Activated B cell treated with CpG ODN at 0.5 μM for 24 hours (primary cell): ENCODE data around the gene AGXT. TPM values are rescaled to one million over a fixed set of nuclear protein-coding genes. Genes with fewer than 3 reads are reported as not detected.

ENCODE experiments used
- ATAC-seq: fragments of 200-7000 bp; cut with Tn5 transposase; one replicate; pipeline ENCODE4 v1.10.0; 2021; ENCODE audit warnings: low read depth, mild to moderate bottlenecking, moderate library complexity
- CTCF ChIA-PET: fragments of 350-600 bp; sonication (Branson Sonifier 250); formaldehyde crosslinking; loops from one replicate; lab custom pipeline; 2021; ENCODE audit warnings: antibody characterized with exemption; lab: Charles Lee
- POLR2A ChIA-PET: fragments of 350-600 bp; sonication (Branson Sonifier 250); formaldehyde crosslinking; loops from one replicate; lab custom pipeline; 2021; ENCODE audit warnings: antibody characterized with exemption; lab: Charles Lee
- DNase-seq: peaks from one replicate; pipeline ENCODE4 v3.0.0; 2022
- H3K27ac Mint-ChIP-seq: one replicate; pipeline ENCODE4 v1.8.0; 2020; ENCODE audit warnings: mixed read lengths
- H3K27me3 Mint-ChIP-seq: one replicate; pipeline ENCODE4 v1.8.0; 2021; ENCODE audit warnings: mixed read lengths
- H3K36me3 Mint-ChIP-seq: one replicate; pipeline ENCODE4 v1.8.0; 2021; ENCODE audit warnings: low read depth, mixed read lengths
- H3K4me1 Mint-ChIP-seq: one replicate; pipeline ENCODE4 v1.8.0; 2021; ENCODE audit warnings: mixed read lengths
- H3K4me3 Mint-ChIP-seq: one replicate; pipeline ENCODE4 v1.8.0; 2020; ENCODE audit warnings: mild to moderate bottlenecking, mixed read lengths
- H3K9me3 Mint-ChIP-seq: one replicate; pipeline ENCODE4 v1.8.0; 2020; ENCODE audit warnings: mixed read lengths
- intact Hi-C: fragments of 100-400 bp; cut with micrococcal nuclease; formaldehyde crosslinking; loops from one replicate; pipeline ENCODE4 v1.15.1; 2024
- total RNA-seq: library from RNA; stranded (reverse); gene quantifications from 2 replicates; pipeline ENCODE4 v1.2.3, GENCODE V29; 2022
- TF ChIP-seq, protein P1 (sequence below): fragments of 200-600 bp; IDR thresholded peaks from one replicate; pipeline ENCODE4 v1.8.0; 2022; ENCODE audit warnings: antibody characterized with exemption, mild to moderate bottlenecking

Gene AGXT
- total RNA-seq, 1 donor from 2014 or later: not detected

DNA sequence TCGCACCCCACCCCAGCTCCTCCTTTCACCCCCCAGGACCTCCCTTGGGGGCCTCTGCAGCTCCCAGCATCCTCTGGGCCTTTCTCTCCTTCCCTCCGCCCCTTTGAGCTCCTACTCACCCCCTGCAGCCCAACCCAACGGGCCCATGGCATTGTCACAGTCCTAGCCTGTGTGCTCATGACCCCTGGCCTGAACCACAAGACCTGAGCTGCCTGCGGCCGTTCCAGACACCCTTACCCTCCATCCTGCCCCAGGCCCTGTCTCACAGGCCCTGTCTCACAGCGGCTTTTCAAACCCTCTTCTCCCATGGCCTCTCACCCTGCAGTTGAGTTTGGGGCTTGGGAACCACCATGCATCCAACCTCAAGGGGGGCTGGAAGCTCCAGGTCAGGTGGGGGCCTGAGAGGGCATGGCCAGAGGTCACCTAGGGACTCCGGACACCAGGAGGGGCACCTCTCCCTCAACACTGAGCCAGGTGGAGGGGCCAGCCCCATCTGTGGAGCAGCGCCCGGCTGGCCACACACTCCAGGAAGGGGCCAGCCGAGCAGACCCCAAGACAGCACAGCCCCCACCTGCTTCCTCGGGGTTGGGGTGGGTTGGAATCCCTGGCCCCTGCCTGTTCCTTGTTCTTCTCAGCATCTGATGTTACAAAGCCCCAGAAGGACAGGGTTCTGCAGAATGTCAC is 20.4 kb downstream of the AGXT start:
- intact Hi-C loops: no loop called here
- ATAC-seq: no peak
- POLR2A ChIA-PET: no interaction called here
- no peak for DNase-seq
- H3K36me3 Mint-ChIP-seq: no peaks in the 10 kb centered on the region
- no peaks in the 10 kb centered on the region for H3K27me3 Mint-ChIP-seq
- TF ChIP-seq, protein P1, sequence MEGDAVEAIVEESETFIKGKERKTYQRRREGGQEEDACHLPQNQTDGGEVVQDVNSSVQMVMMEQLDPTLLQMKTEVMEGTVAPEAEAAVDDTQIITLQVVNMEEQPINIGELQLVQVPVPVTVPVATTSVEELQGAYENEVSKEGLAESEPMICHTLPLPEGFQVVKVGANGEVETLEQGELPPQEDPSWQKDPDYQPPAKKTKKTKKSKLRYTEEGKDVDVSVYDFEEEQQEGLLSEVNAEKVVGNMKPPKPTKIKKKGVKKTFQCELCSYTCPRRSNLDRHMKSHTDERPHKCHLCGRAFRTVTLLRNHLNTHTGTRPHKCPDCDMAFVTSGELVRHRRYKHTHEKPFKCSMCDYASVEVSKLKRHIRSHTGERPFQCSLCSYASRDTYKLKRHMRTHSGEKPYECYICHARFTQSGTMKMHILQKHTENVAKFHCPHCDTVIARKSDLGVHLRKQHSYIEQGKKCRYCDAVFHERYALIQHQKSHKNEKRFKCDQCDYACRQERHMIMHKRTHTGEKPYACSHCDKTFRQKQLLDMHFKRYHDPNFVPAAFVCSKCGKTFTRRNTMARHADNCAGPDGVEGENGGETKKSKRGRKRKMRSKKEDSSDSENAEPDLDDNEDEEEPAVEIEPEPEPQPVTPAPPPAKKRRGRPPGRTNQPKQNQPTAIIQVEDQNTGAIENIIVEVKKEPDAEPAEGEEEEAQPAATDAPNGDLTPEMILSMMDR: no peak
- CTCF ChIA-PET: no interaction called here
- no peak overlapping the region for H3K27ac Mint-ChIP-seq
- H3K4me1 Mint-ChIP-seq: no peaks in the 10 kb centered on the region
- no peak overlapping the region for H3K4me3 Mint-ChIP-seq
- no peaks in the 10 kb centered on the region for H3K9me3 Mint-ChIP-seq

DNA sequence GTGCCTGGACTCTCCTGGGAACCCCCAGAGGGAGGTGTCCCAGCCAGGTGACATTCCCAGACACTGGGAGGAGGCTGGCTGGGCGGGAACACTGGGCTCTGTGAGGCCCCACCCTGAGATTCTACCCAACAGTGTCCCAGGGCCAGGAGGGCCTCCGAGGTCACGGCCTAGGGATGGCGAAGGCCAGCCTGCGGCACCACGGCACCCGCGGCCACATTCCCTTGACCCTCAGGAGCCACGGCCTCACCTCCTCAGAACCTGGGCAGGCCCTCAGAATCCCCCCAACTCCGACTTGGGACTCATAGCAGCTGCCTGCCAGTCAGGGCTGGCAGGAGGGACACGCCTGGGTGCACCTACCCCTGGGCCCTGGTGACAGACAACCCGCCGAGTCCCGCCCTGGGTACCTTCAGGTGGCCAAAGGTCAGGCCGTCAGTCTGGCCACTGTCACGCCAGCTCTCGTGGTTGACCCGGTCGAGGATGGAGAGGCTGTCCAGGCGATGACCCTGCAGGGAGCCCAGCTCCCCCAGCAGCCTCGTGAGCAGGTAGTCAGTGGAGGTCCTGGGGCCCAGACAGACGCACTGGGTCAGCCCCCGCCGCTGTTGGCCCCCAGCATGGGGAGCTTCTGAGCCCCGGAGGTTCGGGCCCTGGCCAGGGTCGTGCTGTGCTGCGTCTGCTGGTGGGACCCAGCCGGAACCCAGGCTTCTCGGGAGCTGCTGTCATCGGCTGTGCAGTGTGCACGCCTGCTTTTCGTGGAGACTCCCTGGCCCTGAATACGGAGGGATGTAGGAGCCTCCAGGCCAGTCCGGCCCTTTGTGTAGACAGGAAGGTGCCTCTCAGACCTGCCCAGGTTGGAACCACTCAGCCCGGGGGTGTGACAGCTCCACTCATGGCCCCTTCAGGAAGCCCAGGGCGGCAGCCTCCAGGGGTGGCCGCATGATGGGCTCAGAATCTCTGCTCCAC is 21.3 kb downstream of the AGXT start:
- Mint-ChIP-seq H3K27ac (no peak overlapping the region), H3K4me3 (no peak overlapping the region), H3K36me3 (no peaks in the 10 kb centered on the region), H3K9me3 (no peaks in the 10 kb centered on the region), H3K4me1 (no peaks in the 10 kb centered on the region), H3K27me3 (no peaks in the 10 kb centered on the region)
- ATAC-seq (no peak), DNase-seq (no peak)
- ChIA-PET CTCF (no interaction called here), POLR2A (no interaction called here)
- intact Hi-C loops: no loop called here
- TF ChIP-seq, protein P1: no peak

DNA sequence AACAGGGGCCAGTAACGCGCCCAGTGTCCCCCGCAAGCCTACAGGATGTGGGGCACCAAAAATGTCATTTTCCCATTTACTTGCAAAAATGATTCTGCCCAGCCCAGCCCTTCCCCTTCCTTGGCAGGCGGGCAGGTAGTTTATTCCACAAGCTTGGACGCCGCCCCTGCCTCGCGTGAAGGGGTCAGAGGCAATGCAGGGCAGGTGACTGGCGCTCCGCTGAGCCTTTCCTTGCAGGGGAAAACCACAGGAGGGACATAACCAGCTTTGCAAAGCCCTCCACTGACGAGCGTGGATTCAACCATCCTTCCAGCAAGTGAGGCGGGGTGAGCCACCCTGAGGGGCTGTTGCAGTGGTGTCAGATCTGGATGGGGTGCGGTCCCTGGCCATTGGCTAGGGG is 22.1 kb downstream of the AGXT start:
- Mint-ChIP-seq H3K27ac (no peak overlapping the region), H3K9me3 (no peaks in the 10 kb centered on the region), H3K27me3 (no peaks in the 10 kb centered on the region), H3K4me3 (no peak overlapping the region), H3K4me1 (no peaks in the 10 kb centered on the region), H3K36me3 (no peaks in the 10 kb centered on the region)
- TF ChIP-seq, protein P1: no peak
- ChIA-PET CTCF (no interaction called here), POLR2A (no interaction called here)
- intact Hi-C loops: no loop called here
- ATAC-seq (no peak), DNase-seq (no peak)

DNA sequence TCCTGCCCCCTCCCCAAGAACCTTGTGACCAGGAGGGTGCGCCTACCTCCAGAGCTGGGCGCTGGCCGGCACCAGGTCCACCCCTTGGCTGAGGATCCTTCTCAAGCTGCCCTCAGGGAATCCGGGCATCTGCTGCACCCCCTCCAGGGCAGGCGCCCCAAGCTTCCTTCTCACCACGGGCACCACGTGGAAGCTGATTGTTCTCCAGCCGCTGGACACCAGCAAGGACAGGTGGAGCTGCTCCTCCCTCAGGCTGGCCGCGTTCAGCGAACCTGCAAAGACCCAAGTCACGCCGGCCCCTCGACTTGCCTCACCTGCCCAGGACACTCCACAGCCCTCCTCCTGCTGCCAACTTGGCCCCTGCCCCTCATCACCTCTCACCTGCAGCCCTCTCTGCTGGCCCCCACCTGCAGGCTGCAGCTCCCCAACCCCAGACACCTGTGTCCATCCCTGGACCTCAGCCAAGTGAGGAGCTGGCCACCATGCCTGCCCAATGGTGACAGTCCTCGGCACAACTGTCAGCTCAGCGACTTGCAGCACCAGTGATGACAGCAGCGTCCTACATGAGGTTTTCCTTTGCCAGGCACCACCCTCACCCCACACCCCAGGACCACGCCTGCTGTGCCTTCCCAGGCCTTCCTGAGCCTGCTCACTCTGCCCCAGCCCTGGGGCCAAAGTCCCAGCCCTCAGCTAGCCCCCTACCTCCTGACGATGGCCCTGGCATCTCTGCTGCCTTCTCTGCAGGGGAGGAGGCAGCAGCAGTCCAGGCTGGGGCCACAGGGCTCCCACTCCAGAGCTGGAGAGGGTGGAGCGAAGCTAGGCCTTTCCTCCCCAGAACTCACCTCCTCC is 23.1 kb downstream of the AGXT start:
- CTCF ChIA-PET: no interaction called here

More for the DNA sequence above, 23.1 kb downstream of the AGXT start:
- H3K9me3 Mint-ChIP-seq: no peaks in the 10 kb centered on the region
- no peak for DNase-seq
- POLR2A ChIA-PET: no interaction called here
- no peaks in the 10 kb centered on the region for H3K36me3 Mint-ChIP-seq
- no peaks in the 10 kb centered on the region for H3K4me1 Mint-ChIP-seq
- no peak for ATAC-seq
- H3K27me3 Mint-ChIP-seq: no peaks in the 10 kb centered on the region
- H3K4me3 Mint-ChIP-seq: no peak overlapping the region
- TF ChIP-seq, protein P1: no peak
- H3K27ac Mint-ChIP-seq: no peak overlapping the region
- intact Hi-C loops: no loop called here
